GM19467 (cell line): ENCODE measurements around the gene CSMD2.

ENCODE experiments used
- ATAC-seq: cut with Tn5 transposase; IDR thresholded peaks from one replicate; pipeline ENCODE4 v1.9.1; 2021; ENCODE audit warnings: mild to moderate bottlenecking, moderate library complexity; ENCODE audit not compliant: unreplicated experiment

Gene CSMD2

GRCh38 chr1:33966346-33967141, 198.5 kb downstream of the CSMD2 start:
- no peak for ATAC-seq

- ATAC-seq = no peak
These were observed 199.9 kb downstream of the CSMD2 start for GRCh38 chr1:33965086-33965485.

GRCh38 chr1:33962061-33962460, 203.0 kb downstream of the CSMD2 start:
- no peak for ATAC-seq

- no peak for ATAC-seq
These were observed 204.7 kb downstream of the CSMD2 start for GRCh38 chr1:33960188-33960895.

- ATAC-seq = no peak
These were observed 207.2 kb downstream of the CSMD2 start for GRCh38 chr1:33957854-33958253.

- no peak for ATAC-seq
These were observed 209.9 kb downstream of the CSMD2 start for GRCh38 chr1:33955096-33955495.

- ATAC-seq = no peak
These were observed 215.5 kb downstream of the CSMD2 start for GRCh38 chr1:33949570-33949969.

GRCh38 chr1:33948291-33948690, 216.7 kb downstream of the CSMD2 start:
- ATAC-seq = no peak

GRCh38 chr1:33946836-33947235, 218.2 kb downstream of the CSMD2 start:
- ATAC-seq = no peak

GRCh38 chr1:33944846-33945245, 220.2 kb downstream of the CSMD2 start:
- ATAC-seq = no peak

GRCh38 chr1:33943978-33944377, 221.1 kb downstream of the CSMD2 start:
- ATAC-seq = no peak

- no peak for ATAC-seq
These were observed 232.2 kb downstream of the CSMD2 start for GRCh38 chr1:33932871-33933270.

- ATAC-seq = no peak
These were observed 233.9 kb downstream of the CSMD2 start for GRCh38 chr1:33931111-33931475.

GRCh38 chr1:33930346-33931110, 234.5 kb downstream of the CSMD2 start:
- no peak for ATAC-seq

- ATAC-seq = no peak
These were observed 236.8 kb downstream of the CSMD2 start for GRCh38 chr1:33928251-33928650.

GRCh38 chr1:33927721-33928120, 237.3 kb downstream of the CSMD2 start:
- no peak for ATAC-seq

GRCh38 chr1:33925586-33925985, 239.4 kb downstream of the CSMD2 start:
- no peak for ATAC-seq

- ATAC-seq = no peak
These were observed 243.7 kb downstream of the CSMD2 start for GRCh38 chr1:33921281-33921680.

GRCh38 chr1:33918368-33918767, 246.7 kb downstream of the CSMD2 start:
- ATAC-seq = no peak

GRCh38 chr1:33916786-33917185, 248.2 kb downstream of the CSMD2 start:
- no peak for ATAC-seq

GRCh38 chr1:33914531-33914930, 250.5 kb downstream of the CSMD2 start:
- no peak for ATAC-seq
